ENCODE data around the gene DNER.

- no peak for TF ChIP-seq CTCF (IDR thresholded peaks at IDR 0.05; ENCODE audit: low read length)
- no peak for TF ChIP-seq EZH2 (IDR thresholded peaks at IDR 0.05; ENCODE audit: borderline replicate concordance, low read length)
These were observed 267.1 kb downstream of the DNER start for GRCh38 chr2:229447227-229447626.
